ENCODE measurements around the gene NADSYN1. TPM values are rescaled to one million over a fixed set of nuclear protein-coding genes. Genes with fewer than 3 reads are reported as not detected.

Gene NADSYN1
- total and polyA plus RNA-seq, 2 of the 13 experiments (the other 11 are each of a cell fraction or from before 2014, with no cell fraction given): 35.7 to 51.5 TPM

DNA sequence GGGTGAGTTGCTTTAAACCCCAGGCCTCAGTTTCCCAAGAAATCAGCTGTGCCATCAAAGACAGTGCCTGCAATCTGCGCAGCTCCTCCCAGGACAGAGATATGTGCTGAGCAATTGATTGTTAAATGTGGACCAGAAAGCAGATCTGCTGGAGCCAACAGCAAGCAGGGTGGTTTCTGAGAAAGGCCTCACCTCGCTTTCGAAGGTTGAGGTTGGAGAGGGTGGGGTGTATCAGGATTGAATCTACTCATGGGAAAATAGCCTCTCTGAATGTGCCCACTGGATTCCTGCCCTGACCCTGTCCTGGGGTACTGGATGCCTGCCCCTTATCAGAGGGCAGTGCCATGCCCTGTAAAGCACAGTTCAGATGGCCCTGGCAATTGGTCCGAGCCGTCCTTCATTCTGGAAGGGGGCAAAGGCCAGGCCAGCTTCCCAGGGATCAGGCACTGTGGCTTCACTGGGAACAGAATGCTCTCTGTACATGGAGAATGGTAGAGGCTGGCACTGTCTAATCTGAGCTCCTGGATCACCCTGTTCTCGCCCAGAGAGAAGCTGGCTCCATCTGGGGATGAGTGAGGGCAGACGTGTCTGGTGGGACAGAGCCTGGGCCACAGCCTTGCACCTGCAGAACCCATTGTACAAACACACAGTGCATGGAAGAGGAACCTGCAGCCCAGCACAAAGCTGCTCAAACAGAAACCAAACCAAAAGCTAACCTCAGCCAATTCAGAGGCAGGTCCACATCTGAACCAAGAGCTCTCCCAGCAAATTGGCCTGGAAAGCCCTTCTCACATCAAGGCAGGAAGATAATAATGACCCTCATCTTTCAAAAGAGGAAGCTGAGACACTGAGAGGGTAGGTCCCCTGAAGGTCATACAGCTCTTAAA is 20.0 kb upstream of the NADSYN1 start (continued):
- TF ChIP-seq TFE3 (CRISPR knock-in tag; IDR thresholded peaks at IDR 0.05) (no peak), TEAD3 (CRISPR knock-in tag; optimal IDR thresholded peaks at IDR 0.05; ENCODE audit: borderline replicate concordance) (no peak), MXD4 (CRISPR knock-in tag; IDR thresholded peaks at IDR 0.05) (no peak), SOX6 (IDR thresholded peaks at IDR 0.05) (no peak), SOX6 (CRISPR knock-in tag; IDR thresholded peaks at IDR 0.05) (peak; percentile 2; the same call in 1 of the 2 replicates), ZNF576 (CRISPR knock-in tag; IDR thresholded peaks at IDR 0.05) (0 out of 2 replicates have a peak, but pooled peaks have one; percentile 18), ZNF143 (CRISPR knock-in tag; IDR thresholded peaks at IDR 0.05) (no peak), ZNF274 (CRISPR knock-in tag; IDR thresholded peaks at IDR 0.05) (no peak)
- TF ChIP-seq, protein P1, sequence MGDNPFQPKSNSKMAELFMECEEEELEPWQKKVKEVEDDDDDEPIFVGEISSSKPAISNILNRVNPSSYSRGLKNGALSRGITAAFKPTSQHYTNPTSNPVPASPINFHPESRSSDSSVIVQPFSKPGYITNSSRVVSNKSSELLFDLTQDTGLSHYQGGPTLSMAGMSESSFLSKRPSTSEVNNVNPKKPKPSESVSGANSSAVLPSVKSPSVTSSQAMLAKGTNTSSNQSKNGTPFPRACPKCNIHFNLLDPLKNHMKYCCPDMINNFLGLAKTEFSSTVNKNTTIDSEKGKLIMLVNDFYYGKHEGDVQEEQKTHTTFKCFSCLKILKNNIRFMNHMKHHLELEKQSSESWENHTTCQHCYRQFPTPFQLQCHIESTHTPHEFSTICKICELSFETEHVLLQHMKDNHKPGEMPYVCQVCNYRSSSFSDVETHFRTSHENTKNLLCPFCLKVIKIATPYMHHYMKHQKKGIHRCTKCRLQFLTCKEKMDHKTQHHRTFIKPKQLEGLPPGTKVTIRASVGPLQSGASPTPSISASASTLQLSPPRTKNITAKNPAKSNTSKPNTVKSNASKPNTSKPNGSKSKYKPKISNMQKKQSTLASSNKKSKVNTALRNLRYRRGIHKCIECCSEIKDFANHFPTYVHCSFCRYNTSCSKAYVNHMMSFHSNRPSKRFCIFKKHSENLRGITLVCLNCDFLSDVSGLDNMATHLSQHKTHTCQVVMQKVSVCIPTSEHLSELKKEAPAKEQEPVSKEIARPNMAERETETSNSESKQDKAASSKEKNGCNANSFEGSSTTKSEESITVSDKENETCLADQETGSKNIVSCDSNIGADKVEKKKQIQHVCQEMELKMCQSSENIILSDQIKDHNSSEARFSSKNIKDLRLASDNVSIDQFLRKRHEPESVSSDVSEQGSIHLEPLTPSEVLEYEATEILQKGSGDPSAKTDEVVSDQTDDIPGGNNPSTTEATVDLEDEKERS (CRISPR knock-in tag; IDR thresholded peaks at IDR 0.05): peak; percentile 2; the same call in 1 of the 2 replicates
- TF ChIP-seq, protein P2, sequence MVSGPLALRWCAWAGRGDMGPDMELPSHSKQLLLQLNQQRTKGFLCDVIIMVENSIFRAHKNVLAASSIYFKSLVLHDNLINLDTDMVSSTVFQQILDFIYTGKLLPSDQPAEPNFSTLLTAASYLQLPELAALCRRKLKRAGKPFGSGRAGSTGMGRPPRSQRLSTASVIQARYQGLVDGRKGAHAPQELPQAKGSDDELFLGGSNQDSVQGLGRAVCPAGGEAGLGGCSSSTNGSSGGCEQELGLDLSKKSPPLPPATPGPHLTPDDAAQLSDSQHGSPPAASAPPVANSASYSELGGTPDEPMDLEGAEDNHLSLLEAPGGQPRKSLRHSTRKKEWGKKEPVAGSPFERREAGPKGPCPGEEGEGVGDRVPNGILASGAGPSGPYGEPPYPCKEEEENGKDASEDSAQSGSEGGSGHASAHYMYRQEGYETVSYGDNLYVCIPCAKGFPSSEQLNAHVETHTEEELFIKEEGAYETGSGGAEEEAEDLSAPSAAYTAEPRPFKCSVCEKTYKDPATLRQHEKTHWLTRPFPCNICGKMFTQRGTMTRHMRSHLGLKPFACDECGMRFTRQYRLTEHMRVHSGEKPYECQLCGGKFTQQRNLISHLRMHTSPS (CRISPR knock-in tag; IDR thresholded peaks at IDR 0.05; ENCODE audit: low read depth): peak; percentile 69; the same call in 1 of the 2 replicates
- TF ChIP-seq, protein P3, sequence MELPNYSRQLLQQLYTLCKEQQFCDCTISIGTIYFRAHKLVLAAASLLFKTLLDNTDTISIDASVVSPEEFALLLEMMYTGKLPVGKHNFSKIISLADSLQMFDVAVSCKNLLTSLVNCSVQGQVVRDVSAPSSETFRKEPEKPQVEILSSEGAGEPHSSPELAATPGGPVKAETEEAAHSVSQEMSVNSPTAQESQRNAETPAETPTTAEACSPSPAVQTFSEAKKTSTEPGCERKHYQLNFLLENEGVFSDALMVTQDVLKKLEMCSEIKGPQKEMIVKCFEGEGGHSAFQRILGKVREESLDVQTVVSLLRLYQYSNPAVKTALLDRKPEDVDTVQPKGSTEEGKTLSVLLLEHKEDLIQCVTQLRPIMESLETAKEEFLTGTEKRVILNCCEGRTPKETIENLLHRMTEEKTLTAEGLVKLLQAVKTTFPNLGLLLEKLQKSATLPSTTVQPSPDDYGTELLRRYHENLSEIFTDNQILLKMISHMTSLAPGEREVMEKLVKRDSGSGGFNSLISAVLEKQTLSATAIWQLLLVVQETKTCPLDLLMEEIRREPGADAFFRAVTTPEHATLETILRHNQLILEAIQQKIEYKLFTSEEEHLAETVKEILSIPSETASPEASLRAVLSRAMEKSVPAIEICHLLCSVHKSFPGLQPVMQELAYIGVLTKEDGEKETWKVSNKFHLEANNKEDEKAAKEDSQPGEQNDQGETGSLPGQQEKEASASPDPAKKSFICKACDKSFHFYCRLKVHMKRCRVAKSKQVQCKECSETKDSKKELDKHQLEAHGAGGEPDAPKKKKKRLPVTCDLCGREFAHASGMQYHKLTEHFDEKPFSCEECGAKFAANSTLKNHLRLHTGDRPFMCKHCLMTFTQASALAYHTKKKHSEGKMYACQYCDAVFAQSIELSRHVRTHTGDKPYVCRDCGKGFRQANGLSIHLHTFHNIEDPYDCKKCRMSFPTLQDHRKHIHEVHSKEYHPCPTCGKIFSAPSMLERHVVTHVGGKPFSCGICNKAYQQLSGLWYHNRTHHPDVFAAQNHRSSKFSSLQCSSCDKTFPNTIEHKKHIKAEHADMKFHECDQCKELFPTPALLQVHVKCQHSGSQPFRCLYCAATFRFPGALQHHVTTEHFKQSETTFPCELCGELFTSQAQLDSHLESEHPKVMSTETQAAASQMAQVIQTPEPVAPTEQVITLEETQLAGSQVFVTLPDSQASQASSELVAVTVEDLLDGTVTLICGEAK (IDR thresholded peaks at IDR 0.05): no peak
- TF ChIP-seq, protein P3 (CRISPR knock-in tag; IDR thresholded peaks at IDR 0.05): no peak
